ENCODE measurements around the gene MYOM3.
A peak's percentile ranks its signal among the peaks of the same experiment; 100 is the strongest.

Gene MYOM3

GRCh38 chr1:24111996-24112779 lies at the start of gene MYOM3:
Gene MYOM3, minus strand, starts transcription at chr1:24112135. Its CDS starts 3,499 bp downstream, at chr1:24108636.
- no peaks in the 10 kb centered on the region for H3K36me3 ChIP-seq (replicated peaks)
- DNase-seq (ENCODE audit: low spot score in 2 of 2): peak; percentile 44 to 80
- in situ Hi-C loops (cut with MboI; ENCODE audit: low sequenced_read_pairs): no loop called here
- no peaks in the 10 kb centered on the region for H3K9me3 ChIP-seq
- no peaks in the 10 kb centered on the region; the same call in 1 of the 2 replicates for H3K27me3 ChIP-seq (ENCODE audit: low read depth)
- peaks cover 4% of the 10 kb centered on the region for H3K4me1 ChIP-seq
- H3K4me3 ChIP-seq: peak within 1 kb of the TSS; percentile 8; the same call in 1 of the 2 replicates

- H3K36me3 ChIP-seq (replicated peaks): peaks cover 5% of the 10 kb centered on the region; the same call in 1 of the 2 replicates
- H3K27me3 ChIP-seq (ENCODE audit: low read depth): no peaks in the 10 kb centered on the region
- no peak overlapping the region for H3K4me3 ChIP-seq
- H3K9me3 ChIP-seq: no peaks in the 10 kb centered on the region
- in situ Hi-C loops (cut with MboI; ENCODE audit: low sequenced_read_pairs): no loop called here
- H3K4me1 ChIP-seq: no peaks in the 10 kb centered on the region
- DNase-seq (ENCODE audit: low spot score in 2 of 2): no peak
Observed at GRCh38 chr1:24161270-24161669, 49.3 kb upstream of the MYOM3 start.

DNA sequence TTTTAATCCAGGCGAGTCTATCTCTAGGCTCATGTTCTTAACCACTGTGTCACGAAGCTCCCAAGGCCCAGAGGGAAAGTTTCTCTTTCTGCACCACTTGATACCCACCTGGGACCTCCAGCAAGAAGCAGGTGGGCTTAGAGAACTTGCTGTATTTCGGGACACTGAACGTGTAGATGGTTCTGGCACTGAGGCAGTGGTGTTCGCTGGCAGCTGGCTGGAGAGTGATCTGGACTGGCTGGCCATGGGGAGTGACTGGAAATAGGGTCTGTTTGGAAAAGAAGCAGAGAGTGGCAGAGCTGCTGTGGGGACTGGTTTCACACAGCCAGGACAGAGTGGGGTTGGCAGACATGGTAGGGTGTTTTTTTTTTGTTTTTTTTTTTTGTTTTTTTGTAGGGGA lies 47.4 kb upstream of the MYOM3 start:
- in situ Hi-C loops (cut with MboI; ENCODE audit: low sequenced_read_pairs): no loop called here
- Histone ChIP-seq H3K9me3 (no peaks in the 10 kb centered on the region), H3K36me3 (replicated peaks) (peaks cover 6% of the 10 kb centered on the region; the same call in 1 of the 2 replicates), H3K4me1 (no peaks in the 10 kb centered on the region), H3K4me3 (no peak overlapping the region), H3K27me3 (ENCODE audit: low read depth) (no peaks in the 10 kb centered on the region)
- DNase-seq (ENCODE audit: low spot score in 2 of 2): no peak

DNA sequence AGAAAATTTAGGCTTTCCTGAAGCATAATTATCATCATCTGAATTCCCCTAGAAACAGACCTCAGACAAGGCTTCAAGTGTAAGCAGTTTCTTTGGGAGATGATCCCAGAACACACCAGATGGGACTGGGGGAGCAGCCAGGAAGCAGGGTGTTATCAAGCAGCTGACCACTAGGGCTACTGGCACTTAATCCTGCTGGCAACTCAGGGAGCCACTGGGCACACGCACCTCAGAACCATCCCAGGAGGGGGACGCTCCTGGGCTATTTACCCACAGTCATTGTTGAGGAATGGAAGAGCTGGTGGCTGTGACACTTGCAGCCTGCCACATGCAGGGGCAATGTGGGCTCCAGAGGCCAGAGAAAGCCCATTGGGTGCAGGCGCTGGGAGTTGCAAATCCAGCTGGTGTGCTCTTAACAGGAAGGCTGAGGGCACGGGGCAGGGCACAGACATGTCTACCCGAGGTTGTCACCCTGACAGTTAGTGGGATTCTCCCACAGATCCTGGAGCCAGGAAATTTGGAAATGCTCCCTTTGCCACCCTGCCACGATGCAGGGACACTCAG lies 46.1 kb upstream of the MYOM3 start:
- in situ Hi-C loops (cut with MboI; ENCODE audit: low sequenced_read_pairs): no loop called here
- no peak for DNase-seq (ENCODE audit: low spot score in 2 of 2)
- no peaks in the 10 kb centered on the region for H3K27me3 ChIP-seq (ENCODE audit: low read depth)
- H3K4me3 ChIP-seq: no peak overlapping the region
- no peaks in the 10 kb centered on the region for H3K9me3 ChIP-seq
- H3K36me3 ChIP-seq (replicated peaks): peaks cover 6% of the 10 kb centered on the region; the same call in 1 of the 2 replicates
- H3K4me1 ChIP-seq: peaks cover 3% of the 10 kb centered on the region

DNA sequence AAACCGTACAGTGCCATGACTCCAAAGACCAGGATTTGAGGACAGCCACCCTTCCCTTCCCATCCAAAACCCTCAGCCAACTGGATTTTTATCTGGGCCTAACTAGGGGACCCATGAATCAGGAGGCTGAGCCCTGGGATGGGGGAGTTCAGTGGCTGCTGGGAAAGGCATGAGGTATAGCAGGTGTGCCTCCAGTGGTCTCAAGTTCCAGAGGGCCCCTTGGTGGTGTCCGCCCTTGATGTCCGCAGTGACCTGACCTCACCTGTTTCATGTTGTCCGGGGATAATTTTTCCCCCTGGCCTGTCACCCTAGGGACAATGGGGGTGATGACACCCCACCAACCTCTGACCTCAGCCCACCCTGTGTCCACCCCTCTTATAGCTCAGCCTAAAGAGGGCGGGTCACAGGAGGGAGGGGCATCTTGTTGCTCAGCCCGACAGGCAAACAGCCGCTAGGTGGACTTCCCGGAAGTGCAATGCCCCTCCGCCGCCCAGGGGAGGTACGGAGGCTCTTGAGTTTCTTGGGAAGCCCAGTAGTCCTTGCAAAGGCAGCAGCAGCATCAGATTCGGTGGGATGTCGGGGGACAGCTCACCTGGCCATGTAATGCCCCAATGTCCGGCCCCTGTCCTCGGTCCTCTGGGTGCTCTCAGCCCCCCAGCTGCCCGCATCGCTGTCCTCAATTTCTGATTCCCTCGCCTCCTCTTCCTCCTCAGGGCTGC lies 44.8 kb upstream of the MYOM3 start:
- DNase-seq (ENCODE audit: low spot score in 2 of 2): no peak
- H3K9me3 ChIP-seq: no peaks in the 10 kb centered on the region
- peaks cover 3% of the 10 kb centered on the region for H3K4me1 ChIP-seq
- no peaks in the 10 kb centered on the region for H3K27me3 ChIP-seq (ENCODE audit: low read depth)
- H3K36me3 ChIP-seq (replicated peaks): peaks cover 6% of the 10 kb centered on the region; the same call in 1 of the 2 replicates
- in situ Hi-C loops (cut with MboI; ENCODE audit: low sequenced_read_pairs): no loop called here
- no peak overlapping the region for H3K4me3 ChIP-seq

- H3K4me3 ChIP-seq: no peak overlapping the region
- in situ Hi-C loops (cut with MboI; ENCODE audit: low sequenced_read_pairs): no loop called here
- H3K36me3 ChIP-seq (replicated peaks): peaks cover 6% of the 10 kb centered on the region; the same call in 1 of the 2 replicates
- H3K4me1 ChIP-seq: peaks cover 13% of the 10 kb centered on the region
- H3K27me3 ChIP-seq (ENCODE audit: low read depth): no peaks in the 10 kb centered on the region
- DNase-seq (ENCODE audit: low spot score in 2 of 2): peak in 1 of 2 experiments; percentile 49
- no peaks in the 10 kb centered on the region for H3K9me3 ChIP-seq
Observed at GRCh38 chr1:24155011-24155782, 43.3 kb upstream of the MYOM3 start.

DNA sequence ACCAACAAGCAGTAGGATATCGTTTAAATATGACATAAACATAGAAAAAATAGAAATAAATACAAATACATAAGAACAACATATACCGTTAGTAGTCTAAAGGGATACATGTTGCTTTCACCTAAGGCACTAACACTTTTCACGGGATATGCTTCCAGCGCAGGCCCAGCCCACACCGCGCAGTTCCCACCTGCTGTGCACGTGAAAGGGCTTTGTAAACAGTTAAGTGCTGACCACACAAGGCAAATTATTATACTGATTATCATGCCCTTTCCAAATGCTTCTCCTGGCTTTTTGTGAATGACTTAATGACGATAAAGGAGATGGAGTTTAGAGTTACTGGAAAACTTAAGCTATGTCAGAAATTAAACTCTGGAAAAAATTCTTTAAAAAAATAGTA lies 42.3 kb upstream of the MYOM3 start:
- in situ Hi-C loops (cut with MboI; ENCODE audit: low sequenced_read_pairs): no loop called here
- H3K4me1 ChIP-seq: peaks cover 15% of the 10 kb centered on the region
- peak; percentile 75 to 83 for DNase-seq (ENCODE audit: low spot score in 2 of 2)
- peaks cover 6% of the 10 kb centered on the region; the same call in 1 of the 2 replicates for H3K36me3 ChIP-seq (replicated peaks)
- H3K4me3 ChIP-seq: no peak overlapping the region
- H3K27me3 ChIP-seq (ENCODE audit: low read depth): no peaks in the 10 kb centered on the region
- H3K9me3 ChIP-seq: no peaks in the 10 kb centered on the region

DNA sequence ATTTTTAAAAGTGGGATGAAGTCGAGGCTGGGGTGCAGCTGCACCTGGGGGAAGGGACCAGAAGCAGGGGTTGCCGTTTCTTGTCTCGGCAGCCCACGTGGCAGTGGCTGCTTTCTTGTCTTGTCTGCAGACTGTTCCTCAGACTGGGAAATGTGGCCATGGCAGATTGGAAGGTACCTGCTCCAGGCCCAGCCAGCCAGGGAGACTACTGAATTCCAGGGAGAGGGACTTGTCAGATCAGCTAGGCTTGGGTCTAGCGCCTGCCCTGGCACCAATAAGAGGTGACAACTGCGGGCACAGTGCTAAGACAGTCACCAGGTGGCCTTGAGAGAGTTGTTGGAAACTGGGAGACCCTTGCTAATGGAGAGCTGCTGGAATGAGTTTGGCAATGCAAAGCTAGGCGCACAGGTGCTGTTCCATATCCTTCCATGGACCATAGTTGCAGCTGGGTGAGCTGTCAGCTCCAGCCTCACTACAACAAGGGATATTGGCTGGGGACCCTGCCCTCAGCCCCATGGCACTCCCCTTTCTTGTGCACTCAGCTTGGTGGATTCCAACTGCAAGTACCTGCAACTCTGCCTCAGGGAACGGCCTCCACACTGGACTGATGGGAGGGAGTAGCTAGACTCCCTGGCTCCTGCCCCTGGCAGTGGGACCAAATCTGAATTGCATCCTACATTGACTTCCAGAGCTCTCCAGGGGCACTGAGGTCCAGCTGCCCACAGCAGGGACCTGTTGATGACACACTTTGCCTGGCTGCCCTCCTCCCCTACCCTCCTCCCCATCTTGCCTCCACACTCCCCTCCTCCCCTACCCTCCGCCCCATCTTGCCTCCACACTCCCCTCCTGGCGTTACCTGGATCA lies 40.9 kb upstream of the MYOM3 start:
- Histone ChIP-seq H3K4me3 (no peak overlapping the region), H3K36me3 (replicated peaks) (peaks cover 6% of the 10 kb centered on the region; the same call in 1 of the 2 replicates), H3K27me3 (ENCODE audit: low read depth) (no peaks in the 10 kb centered on the region), H3K4me1 (peaks cover 15% of the 10 kb centered on the region), H3K9me3 (no peaks in the 10 kb centered on the region)
- in situ Hi-C loops (cut with MboI; ENCODE audit: low sequenced_read_pairs): no loop called here
- no peak for DNase-seq (ENCODE audit: low spot score in 2 of 2)

DNA sequence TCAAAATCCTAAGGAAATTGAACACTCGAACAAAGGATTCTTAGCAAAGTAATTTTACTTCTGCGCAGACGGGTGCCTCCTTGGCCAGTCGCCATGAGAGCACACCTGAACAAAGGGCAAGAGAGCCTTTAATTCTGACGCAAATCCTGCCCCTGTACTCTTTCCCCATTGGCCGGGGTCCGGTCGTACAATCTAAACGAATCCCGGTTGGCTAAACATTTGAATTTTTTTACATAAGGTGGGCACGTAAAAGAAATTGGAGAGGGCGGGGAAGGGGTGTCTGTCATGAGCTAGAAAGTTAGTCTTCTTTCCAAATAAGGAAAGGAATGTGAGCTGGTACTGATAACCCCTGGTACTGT lies 39.2 kb upstream of the MYOM3 start:
- in situ Hi-C loops (cut with MboI; ENCODE audit: low sequenced_read_pairs): no loop called here
- peak; percentile 50 to 68 for DNase-seq (ENCODE audit: low spot score in 2 of 2)
- H3K36me3 ChIP-seq (replicated peaks): peaks cover 3% of the 10 kb centered on the region; the same call in 1 of the 2 replicates
- peaks cover 15% of the 10 kb centered on the region for H3K4me1 ChIP-seq
- H3K4me3 ChIP-seq: no peak overlapping the region; the same call in 1 of the 2 replicates
- H3K9me3 ChIP-seq: no peaks in the 10 kb centered on the region
- H3K27me3 ChIP-seq (ENCODE audit: low read depth): no peaks in the 10 kb centered on the region

DNA sequence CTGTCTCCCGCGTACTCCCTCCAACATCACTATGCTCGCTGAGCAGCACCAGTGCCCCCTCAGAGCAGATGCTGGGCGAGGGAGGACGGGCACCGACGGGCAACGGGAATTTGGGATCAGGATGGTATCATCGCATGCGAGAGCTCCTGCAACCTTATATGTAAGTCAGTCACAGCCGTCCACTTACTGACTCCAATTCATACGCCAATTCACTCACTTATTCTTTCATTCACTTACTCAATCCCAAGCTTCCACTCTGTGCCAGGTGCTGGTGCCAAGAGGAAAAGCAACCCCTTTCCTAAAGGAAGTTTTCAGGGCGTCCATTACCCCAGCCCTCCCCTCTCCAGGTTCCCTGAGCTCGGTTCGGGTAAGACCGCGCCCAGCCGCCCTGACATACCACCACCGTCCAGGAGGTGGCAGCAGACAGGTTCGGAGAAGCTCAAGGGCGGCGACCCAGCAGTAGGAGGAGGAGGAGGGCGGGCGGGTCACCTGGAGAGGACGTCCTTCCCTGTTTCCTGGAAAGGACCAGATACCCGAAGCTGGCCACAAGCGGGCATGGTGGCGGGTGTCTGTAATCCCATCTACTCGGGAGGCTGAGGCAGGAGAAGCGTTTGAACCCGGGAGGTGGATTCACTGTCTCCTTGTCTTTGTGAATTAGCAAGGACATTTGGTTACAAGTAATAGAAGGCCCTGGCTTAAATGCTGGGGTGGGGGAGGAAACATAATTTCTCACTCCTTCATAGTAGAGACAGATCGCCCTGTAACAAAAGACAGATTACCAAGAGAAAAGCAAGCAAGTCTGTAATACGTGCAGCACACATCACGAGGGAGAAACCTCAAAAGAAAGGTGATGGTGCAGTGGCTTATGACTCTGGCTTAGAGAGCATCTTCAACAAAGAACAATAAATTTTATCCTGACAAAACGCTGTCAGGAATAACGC lies 38.6 kb upstream of the MYOM3 start:
- H3K36me3 ChIP-seq (replicated peaks): no peaks in the 10 kb centered on the region; the same call in 1 of the 2 replicates
- H3K4me3 ChIP-seq: peak overlapping the region; percentile 17
- H3K4me1 ChIP-seq: peaks cover 15% of the 10 kb centered on the region
- H3K9me3 ChIP-seq: no peaks in the 10 kb centered on the region
- H3K27me3 ChIP-seq (ENCODE audit: low read depth): no peaks in the 10 kb centered on the region
- DNase-seq (ENCODE audit: low spot score in 2 of 2): peak; percentile 77 to 96
- in situ Hi-C loops (cut with MboI; ENCODE audit: low sequenced_read_pairs): no loop called here

- DNase-seq (ENCODE audit: low spot score in 2 of 2): no peak
- Histone ChIP-seq H3K36me3 (replicated peaks) (no peaks in the 10 kb centered on the region), H3K27me3 (ENCODE audit: low read depth) (no peaks in the 10 kb centered on the region), H3K9me3 (no peaks in the 10 kb centered on the region), H3K4me1 (peaks cover 15% of the 10 kb centered on the region), H3K4me3 (no peak overlapping the region)
- in situ Hi-C loops (cut with MboI; ENCODE audit: low sequenced_read_pairs): no loop called here
Observed at GRCh38 chr1:24149866-24150233, 37.9 kb upstream of the MYOM3 start.

- Histone ChIP-seq H3K36me3 (replicated peaks) (no peaks in the 10 kb centered on the region), H3K27me3 (ENCODE audit: low read depth) (no peaks in the 10 kb centered on the region), H3K9me3 (no peaks in the 10 kb centered on the region), H3K4me3 (no peak overlapping the region), H3K4me1 (peaks cover 12% of the 10 kb centered on the region)
- in situ Hi-C loops (cut with MboI; ENCODE audit: low sequenced_read_pairs): no loop called here
- no peak for DNase-seq (ENCODE audit: low spot score in 2 of 2)
Observed at GRCh38 chr1:24147816-24148215, 35.9 kb upstream of the MYOM3 start.
